T-helper 1 cell treated with Interleukin-12 subunit alpha and Interleukin-12 subunit beta and Interleukin-4 antibody, amounts not matched to agents 30 μg/mL and 1 μg/mL, for 36 hours (primary cell): ENCODE data around the gene VPS9D1.
"Not testable (repeated sequence)": the region's sequence is repeated elsewhere in the genome, so short reads cannot be mapped to it uniquely, and the experiment has no call there.

ENCODE experiments used
- H3K27ac Mint-ChIP-seq: one replicate; pipeline ENCODE4 v1.8.0; 2021; ENCODE audit warnings: mild to moderate bottlenecking, mixed read lengths
- H3K27me3 Mint-ChIP-seq: one replicate; pipeline ENCODE4 v1.8.0; 2021; ENCODE audit warnings: low read depth, mixed read lengths
- H3K36me3 Mint-ChIP-seq: one replicate; pipeline ENCODE4 v1.8.0; 2021; ENCODE audit warnings: low read depth, mixed read lengths
- H3K4me1 Mint-ChIP-seq: one replicate; pipeline ENCODE4 v1.8.0; 2021; ENCODE audit warnings: low read depth, mixed read lengths
- H3K4me3 Mint-ChIP-seq: one replicate; pipeline ENCODE4 v1.8.0; 2021; ENCODE audit warnings: mild to moderate bottlenecking, moderate library complexity, mixed read lengths
- H3K9me3 Mint-ChIP-seq: one replicate; pipeline ENCODE4 v1.8.0; 2021; ENCODE audit warnings: mixed read lengths

VPS9D1 gene

DNA sequence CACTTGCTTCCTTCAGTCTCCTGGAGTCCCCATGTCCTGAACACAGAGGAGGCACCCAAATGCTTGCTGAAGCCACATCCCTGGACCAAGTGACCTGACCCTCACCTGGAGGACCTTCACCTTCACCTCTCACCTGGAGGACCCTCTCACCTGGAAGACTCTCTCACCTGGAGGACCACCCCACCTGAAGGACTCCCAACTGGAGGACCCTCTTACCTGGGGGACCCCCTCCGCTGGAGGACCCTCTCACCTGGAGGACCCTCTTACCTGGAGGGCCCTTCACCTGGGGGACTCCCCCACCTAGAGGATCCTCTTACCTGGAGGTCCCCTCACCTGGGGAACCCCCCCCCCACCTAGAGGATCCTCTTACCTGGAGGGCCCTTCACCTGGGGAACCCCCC, 34.8 kb downstream of the VPS9D1 start:
- Mint-ChIP-seq H3K4me1 (peaks cover 10% of the 10 kb centered on the region), H3K27ac (no peak overlapping the region), H3K4me3 (peak overlapping the region; percentile 34), H3K36me3 (peaks cover 12% of the 10 kb centered on the region), H3K9me3 (peaks cover 5% of the 10 kb centered on the region), H3K27me3 (no peaks in the 10 kb centered on the region)

GRCh38 chr16:89678258-89678657, 42.4 kb downstream of the VPS9D1 start:
- no peaks in the 10 kb centered on the region for H3K27me3 Mint-ChIP-seq
- H3K4me3 Mint-ChIP-seq, result no peak overlapping the region
- H3K4me1 Mint-ChIP-seq, result no peaks in the 10 kb centered on the region
- peaks cover 2% of the 10 kb centered on the region for H3K36me3 Mint-ChIP-seq
- no peaks in the 10 kb centered on the region for H3K9me3 Mint-ChIP-seq
- no peak overlapping the region for H3K27ac Mint-ChIP-seq

DNA sequence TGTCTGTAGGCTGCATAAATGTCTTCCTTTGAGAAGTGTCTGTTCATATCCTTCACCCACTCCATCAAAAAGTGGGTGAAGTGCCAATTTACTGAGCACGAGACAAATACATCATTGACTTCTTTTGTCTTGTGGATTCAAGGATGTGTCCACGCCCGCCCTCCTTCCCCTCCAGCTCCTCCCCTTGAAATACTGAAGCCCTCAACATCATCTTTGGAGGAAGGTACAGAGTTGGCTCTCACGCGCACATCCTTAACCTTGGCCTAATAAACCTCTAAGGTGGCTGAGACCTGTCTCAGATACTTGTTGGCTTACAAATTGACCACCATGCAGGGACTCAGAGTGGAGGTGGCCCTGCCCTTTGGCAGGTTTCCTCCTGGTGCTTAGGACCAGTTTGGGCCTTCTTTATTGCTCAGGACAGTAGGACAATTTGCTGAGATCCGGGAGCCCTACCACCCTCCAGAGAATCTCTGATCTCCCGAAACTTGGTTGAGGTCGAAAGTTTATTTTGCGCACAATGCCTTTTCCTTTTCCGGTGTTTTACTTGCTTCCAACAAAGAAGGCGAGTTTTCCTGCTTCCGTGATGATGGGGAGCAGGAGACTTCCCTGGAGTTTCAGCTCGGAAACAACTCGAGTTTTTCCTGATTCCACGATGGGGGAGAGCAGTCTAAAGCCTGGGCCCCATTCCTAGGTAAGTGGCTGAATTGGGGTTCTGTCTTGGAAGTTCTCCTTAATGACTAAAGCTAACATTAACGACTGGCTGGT, 48.3 kb downstream of the VPS9D1 start:
- Mint-ChIP-seq H3K4me3 (no peak overlapping the region), H3K36me3 (peaks cover 4% of the 10 kb centered on the region), H3K9me3 (no peaks in the 10 kb centered on the region), H3K27me3 (no peaks in the 10 kb centered on the region), H3K27ac (no peak overlapping the region), H3K4me1 (peaks cover 4% of the 10 kb centered on the region)

DNA sequence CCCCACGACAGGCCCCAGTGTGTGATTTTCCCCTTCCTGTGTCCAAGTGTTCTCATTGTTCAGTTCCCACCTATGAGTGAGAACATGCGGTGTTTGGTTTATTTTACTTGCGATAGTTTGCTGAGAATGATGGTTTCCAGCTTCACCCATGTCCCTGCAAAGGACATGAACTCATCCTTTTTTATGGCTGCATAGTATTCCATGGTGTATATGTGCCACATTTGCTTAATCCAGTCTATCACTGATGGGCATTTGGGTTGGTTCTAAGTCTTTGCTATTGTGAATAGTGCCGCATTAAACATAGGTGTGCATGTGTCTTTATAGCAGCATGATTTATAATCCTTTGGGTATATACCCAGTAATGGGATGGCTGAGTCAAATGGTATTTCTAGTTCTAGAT, 49.1 kb downstream of the VPS9D1 start:
- not testable (repeated sequence) for H3K27ac Mint-ChIP-seq, H3K9me3 Mint-ChIP-seq, H3K4me1 Mint-ChIP-seq, H3K27me3 Mint-ChIP-seq, H3K36me3 Mint-ChIP-seq, H3K4me3 Mint-ChIP-seq

DNA sequence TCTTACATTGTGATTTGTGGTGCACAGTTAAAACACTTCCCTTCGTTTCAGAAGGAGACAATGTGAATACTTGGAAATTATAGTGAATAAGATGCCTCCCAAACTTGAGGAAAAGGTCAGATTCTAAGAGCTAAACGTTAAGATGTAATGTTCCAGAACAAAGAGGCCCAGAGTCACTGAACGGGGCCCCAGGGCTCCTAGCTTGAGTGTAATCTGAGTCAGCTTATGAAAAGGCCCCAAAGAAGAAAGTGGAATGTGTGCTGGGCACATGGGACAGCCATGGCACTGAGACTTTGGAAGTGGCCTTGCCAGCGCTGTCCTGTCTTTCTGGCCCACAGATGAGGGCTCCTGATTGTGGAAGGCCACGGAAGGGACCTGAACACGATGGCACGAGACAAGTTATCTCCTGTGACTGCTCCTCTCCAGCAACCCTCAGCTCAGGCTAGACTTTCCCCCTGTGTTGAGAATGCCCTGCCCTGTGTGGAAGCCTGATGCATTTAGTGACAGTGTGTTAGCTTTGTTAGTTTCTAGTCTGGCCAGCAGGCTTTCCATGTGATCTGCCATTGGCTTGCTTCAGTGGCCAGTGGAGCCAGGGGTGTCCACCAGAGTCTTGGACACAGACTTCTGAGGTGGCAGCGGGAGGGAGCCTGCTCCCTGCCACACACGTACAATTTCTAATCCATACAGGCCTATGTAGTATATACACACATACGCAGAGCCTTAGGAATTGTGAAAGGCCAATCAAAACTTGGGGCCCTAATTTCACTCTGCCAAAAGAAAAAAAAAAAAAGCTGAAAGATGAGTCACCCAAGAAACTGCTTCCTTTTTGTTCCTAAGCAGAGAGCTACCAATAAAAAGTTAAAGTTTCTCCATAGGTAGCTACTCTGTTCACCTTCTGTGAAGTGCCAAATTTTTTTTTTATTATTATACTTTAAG, 49.9 kb downstream of the VPS9D1 start:
- Mint-ChIP-seq H3K4me1 (peaks cover 4% of the 10 kb centered on the region), H3K36me3 (peaks cover 4% of the 10 kb centered on the region), H3K9me3 (no peaks in the 10 kb centered on the region), H3K27ac (no peak overlapping the region), H3K4me3 (no peak overlapping the region), H3K27me3 (no peaks in the 10 kb centered on the region)

- Mint-ChIP-seq H3K4me3 (no peak overlapping the region), H3K27me3 (no peaks in the 10 kb centered on the region), H3K9me3 (no peaks in the 10 kb centered on the region), H3K4me1 (peaks cover 4% of the 10 kb centered on the region), H3K36me3 (peaks cover 2% of the 10 kb centered on the region), H3K27ac (no peak overlapping the region)
These were observed 50.9 kb downstream of the VPS9D1 start for GRCh38 chr16:89669755-89670154.

- peaks cover 6% of the 10 kb centered on the region for H3K36me3 Mint-ChIP-seq
- H3K4me1 Mint-ChIP-seq, result peaks cover 4% of the 10 kb centered on the region
- H3K4me3 Mint-ChIP-seq, result no peak overlapping the region
- no peak overlapping the region for H3K27ac Mint-ChIP-seq
- no peaks in the 10 kb centered on the region for H3K9me3 Mint-ChIP-seq
- no peaks in the 10 kb centered on the region for H3K27me3 Mint-ChIP-seq
These were observed 51.9 kb downstream of the VPS9D1 start for GRCh38 chr16:89668790-89669158.

DNA sequence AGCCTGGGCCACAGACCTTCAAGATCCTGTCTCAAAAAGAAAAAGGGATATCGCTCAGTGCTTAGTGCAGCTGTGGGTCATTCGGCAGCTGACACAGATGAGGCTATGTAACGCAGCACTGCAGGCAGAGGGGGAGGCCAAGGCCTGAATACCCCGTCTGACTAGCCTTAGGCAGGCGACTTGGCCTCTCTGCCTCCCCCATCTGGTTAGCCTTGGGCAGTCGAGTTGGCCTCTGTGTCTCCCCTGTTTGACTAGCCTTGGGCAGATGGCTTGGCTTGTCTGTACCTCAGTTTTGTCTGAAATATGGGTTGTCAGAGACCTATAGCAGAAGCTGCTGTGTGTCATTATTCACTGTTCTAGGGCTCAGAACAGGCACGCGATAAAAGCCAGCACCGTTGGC, 53.1 kb downstream of the VPS9D1 start:
- no peaks in the 10 kb centered on the region for H3K27me3 Mint-ChIP-seq
- H3K27ac Mint-ChIP-seq, result no peak overlapping the region
- H3K4me3 Mint-ChIP-seq, result no peak overlapping the region
- H3K4me1 Mint-ChIP-seq, result peaks cover 4% of the 10 kb centered on the region
- H3K9me3 Mint-ChIP-seq, result no peaks in the 10 kb centered on the region
- peaks cover 13% of the 10 kb centered on the region for H3K36me3 Mint-ChIP-seq

- not testable (repeated sequence) for H3K4me3 Mint-ChIP-seq, H3K4me1 Mint-ChIP-seq, H3K27ac Mint-ChIP-seq, H3K9me3 Mint-ChIP-seq, H3K27me3 Mint-ChIP-seq
- H3K36me3 Mint-ChIP-seq, result peaks cover 13% of the 10 kb centered on the region
These were observed 53.7 kb downstream of the VPS9D1 start for GRCh38 chr16:89667000-89667399.

DNA sequence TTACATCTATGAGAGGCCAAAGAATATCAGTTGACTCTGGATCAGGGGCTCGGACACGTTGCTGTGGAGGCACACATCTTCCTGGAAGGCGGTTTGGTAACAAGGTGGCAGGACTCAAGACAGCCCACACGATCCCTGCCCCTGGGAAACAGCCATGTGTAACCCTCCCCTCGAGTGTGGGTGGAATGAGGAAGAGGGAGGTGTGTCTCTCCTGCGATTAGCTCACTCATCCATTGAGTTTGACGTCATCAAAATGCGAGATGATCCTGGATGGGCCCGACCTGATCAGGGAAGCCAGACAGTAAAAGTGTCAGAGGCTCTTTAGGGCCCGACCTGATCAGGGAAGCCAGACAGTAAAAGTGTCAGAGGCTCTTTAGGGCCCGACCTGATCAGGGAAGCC, 56.5 kb downstream of the VPS9D1 start:
- not testable (repeated sequence) for H3K9me3 Mint-ChIP-seq, H3K4me3 Mint-ChIP-seq, H3K27ac Mint-ChIP-seq

DNA sequence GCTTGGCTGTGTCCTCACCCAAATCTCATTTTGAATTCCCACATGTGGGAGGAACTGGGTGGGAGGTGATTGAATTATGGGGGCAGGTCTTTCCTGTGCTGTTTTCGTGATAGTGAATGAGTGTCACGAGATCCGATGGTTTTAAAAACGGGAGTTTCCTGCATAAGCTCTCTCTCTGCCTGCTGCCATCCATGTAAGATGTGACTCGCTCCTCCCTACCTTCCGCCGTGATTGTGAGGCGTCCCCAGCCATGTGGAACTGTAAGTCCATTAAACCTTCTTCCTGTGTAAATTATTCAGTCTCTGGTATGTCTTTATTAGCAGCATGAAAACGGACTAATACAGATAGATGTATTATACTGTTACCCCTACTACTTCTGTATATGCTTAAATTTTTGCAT, 59.5 kb downstream of the VPS9D1 start:
- Mint-ChIP-seq H3K4me1 (peaks cover 20% of the 10 kb centered on the region), H3K27ac (no peak overlapping the region), H3K9me3 (no peaks in the 10 kb centered on the region), H3K27me3 (no peaks in the 10 kb centered on the region), H3K4me3 (peak overlapping the region; percentile 33), H3K36me3 (peaks cover 34% of the 10 kb centered on the region)

More for the DNA sequence above, 56.5 kb downstream of the VPS9D1 start:
- Mint-ChIP-seq H3K36me3 (peaks cover 31% of the 10 kb centered on the region), H3K4me1 (peaks cover 10% of the 10 kb centered on the region)
- not testable (repeated sequence) for H3K27me3 Mint-ChIP-seq

GRCh38 chr16:89660146-89660545, 60.6 kb downstream of the VPS9D1 start:
- peaks cover 28% of the 10 kb centered on the region for H3K4me1 Mint-ChIP-seq
- no peak overlapping the region for H3K4me3 Mint-ChIP-seq
- peaks cover 34% of the 10 kb centered on the region for H3K36me3 Mint-ChIP-seq
- H3K27ac Mint-ChIP-seq, result no peak overlapping the region
- no peaks in the 10 kb centered on the region for H3K27me3 Mint-ChIP-seq
- no peaks in the 10 kb centered on the region for H3K9me3 Mint-ChIP-seq

GRCh38 chr16:89658221-89658879, 62.3 kb downstream of the VPS9D1 start:
- peak overlapping the region; percentile 90 for H3K4me3 Mint-ChIP-seq
- peaks cover 29% of the 10 kb centered on the region for H3K36me3 Mint-ChIP-seq

DNA sequence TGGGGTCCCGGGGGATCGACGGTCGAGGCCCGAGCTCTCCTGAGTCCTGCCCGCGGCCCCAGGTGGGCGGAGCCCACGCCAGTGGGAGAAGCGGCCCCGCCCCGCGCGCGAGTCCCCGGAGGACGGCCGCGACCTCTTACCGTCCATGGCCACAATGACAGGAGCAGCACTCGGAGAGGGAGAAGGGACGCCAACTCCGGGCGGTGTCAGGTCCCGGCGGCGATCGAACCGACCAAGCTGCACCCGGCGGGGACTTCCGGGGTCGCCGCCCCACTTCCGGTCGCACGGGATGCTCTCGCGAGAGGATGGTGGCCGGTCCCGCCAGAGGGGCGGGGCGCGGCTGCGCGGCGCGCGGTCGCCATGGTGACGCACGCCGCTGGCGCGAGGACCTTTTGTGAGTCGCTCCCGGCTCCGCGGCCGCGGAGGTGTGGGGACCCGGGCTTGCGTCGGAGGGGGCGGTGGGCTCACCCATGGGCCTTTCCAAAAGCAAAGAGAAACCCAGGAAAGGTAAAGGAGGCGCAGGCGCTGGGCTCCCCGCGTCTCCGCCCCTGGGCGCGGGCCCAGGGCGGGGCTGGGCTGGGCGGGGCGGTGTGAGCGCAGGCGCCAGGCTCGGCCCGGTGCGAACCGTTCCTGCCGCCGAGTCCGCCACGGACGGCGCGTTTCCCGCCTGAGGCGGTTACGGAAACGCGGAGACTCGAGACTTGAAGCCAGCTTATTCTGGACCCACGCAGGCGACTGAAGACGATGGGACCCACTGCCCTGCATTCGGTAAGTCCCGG, 63.1 kb downstream of the VPS9D1 start, which contains the start of the genes CHMP1A and SPATA33:
TSS of gene CHMP1A (minus strand) at position 267 of the 779 bp plus-strand sequence. CDS start at position 147, 120 bp downstream.
TSS of gene SPATA33 (plus strand) at position 395 of the 779 bp plus-strand sequence. CDS start at position 471, 76 bp downstream.
- peaks cover 34% of the 10 kb centered on the region for H3K4me1 Mint-ChIP-seq
- no peaks in the 10 kb centered on the region for H3K9me3 Mint-ChIP-seq

More at GRCh38 chr16:89658221-89658879, 62.3 kb downstream of the VPS9D1 start:
- Mint-ChIP-seq H3K9me3 (no peaks in the 10 kb centered on the region), H3K27ac (peak overlapping the region; percentile 85), H3K4me1 (peaks cover 34% of the 10 kb centered on the region), H3K27me3 (no peaks in the 10 kb centered on the region)

More for the DNA sequence above, 63.1 kb downstream of the VPS9D1 start, which contains the start of the genes CHMP1A and SPATA33:
- Mint-ChIP-seq H3K36me3 (peaks cover 27% of the 10 kb centered on the region), H3K4me3 (peak within 1 kb of the TSS; percentile 90), H3K27ac (peak within 1 kb of the TSS; percentile 85), H3K27me3 (no peaks in the 10 kb centered on the region)
